Kidney tubule cell (primary cell): Measurements from ENCODE around the gene PTPN5.

Experiments
- DNase-seq: peaks from one replicate; pipeline ENCODE4 v3.0.0-alpha.2; 2018; ENCODE audit warnings: low spot score

The PTPN5 gene

GRCh38 chr11:18682466-18682865 is 109.1 kb downstream of the PTPN5 start:
- DNase-seq, result no peak

- peak; percentile 64 for DNase-seq
These were observed 109.6 kb downstream of the PTPN5 start for GRCh38 chr11:18681949-18682348.
